Stimulated activated CD8-positive, alpha-beta memory T cell treated with anti-CD3 and anti-CD28 coated beads, Interleukin-4, amount 100 ng/mL, for 24 hours (primary cell): ENCODE measurements around the gene DDR1.
"Not testable (repeated sequence)": the region's sequence is repeated elsewhere in the genome, so short reads cannot be mapped to it uniquely, and the experiment has no call there.

Experiments used
- DNase-seq: peaks from one replicate; pipeline ENCODE4 v3.0.0-alpha.2; 2020; ENCODE audit warnings: low read depth

Gene DDR1

GRCh38 chr6:30854285-30855040, 29.9 kb upstream of the DDR1 start:
- no peak for DNase-seq

DNA sequence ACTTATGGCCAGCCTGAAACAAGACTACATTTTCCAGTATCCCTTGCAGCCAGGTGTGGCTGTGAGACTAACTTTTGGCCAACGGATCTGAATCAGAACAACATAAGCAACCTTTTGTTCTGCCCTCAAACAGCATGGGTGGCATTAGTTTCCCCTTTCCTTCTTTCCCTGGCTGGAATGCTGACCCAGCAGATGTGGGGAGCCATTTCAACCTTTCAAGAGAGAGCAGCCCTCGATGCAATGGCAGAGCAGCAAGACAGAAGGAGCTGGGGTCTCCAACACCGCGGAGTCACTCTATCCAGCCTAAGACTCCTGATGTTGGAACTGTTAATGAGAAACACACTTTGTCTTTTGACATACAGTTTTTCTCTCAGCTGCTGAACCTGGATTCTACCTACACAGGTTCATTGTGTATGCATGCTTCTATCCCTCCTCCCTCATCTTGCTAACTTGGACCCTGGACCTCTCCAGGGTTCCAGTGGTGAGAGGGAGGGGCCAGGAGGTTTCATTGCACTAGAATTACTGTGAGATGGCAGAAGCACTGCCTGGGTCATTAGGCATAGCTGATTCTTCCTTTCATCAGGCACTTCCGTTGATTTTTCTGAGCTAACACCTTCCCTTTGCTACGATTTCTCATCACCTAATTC, 28.8 kb upstream of the DDR1 start:
- no peak for DNase-seq

DNA sequence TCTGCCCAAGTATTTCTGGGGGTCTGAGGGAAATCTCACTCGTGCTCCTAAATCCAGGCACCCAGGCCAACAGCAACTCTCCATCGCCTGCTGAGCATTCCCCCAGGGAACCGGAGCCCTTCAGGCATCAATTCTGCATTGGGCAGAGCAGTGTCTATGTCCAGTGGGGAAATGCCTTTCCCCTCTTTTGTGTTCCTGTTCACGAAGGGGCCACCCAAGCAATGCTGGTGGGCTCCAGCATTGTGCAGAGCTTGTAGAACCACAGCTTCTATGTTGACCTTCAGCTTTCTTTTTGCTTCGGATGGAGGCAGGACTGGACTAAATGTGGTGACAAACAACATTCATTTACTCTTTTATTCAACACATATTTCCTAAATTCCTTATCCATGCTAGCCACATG, 27.2 kb upstream of the DDR1 start:
- DNase-seq, result no peak

- no peak for DNase-seq
These were observed 26.8 kb upstream of the DDR1 start for GRCh38 chr6:30857549-30857948.

DNA sequence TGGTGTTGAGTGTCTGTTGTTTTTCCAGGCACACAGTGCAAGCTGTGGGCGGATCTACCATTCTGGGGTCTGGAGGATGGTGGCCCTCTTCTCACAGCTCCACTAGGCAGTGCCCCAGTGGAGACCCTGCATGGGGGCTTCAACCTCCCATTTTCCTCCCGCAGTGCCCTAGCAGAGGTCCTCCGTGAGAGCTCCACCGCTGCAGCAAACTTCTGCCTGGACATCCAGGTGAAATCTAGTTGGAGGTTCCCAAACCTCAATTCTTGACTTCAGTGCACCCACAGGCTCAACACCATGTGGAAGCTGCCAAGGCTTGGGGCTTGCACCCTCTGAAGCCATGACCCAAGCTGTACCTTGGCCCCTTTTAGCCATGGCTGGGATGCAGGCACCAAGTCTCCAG, 24.6 kb upstream of the DDR1 start:
- DNase-seq, result not testable (repeated sequence)

- DNase-seq, result no peak
These were observed 22.9 kb upstream of the DDR1 start for GRCh38 chr6:30861257-30862048.

- DNase-seq, result no peak
These were observed 22.0 kb upstream of the DDR1 start for GRCh38 chr6:30862156-30862875.

- DNase-seq, result no peak
These were observed 20.0 kb upstream of the DDR1 start for GRCh38 chr6:30864325-30864724.

GRCh38 chr6:30869241-30869749, 15.0 kb upstream of the DDR1 start:
- not testable (repeated sequence) for DNase-seq

DNA sequence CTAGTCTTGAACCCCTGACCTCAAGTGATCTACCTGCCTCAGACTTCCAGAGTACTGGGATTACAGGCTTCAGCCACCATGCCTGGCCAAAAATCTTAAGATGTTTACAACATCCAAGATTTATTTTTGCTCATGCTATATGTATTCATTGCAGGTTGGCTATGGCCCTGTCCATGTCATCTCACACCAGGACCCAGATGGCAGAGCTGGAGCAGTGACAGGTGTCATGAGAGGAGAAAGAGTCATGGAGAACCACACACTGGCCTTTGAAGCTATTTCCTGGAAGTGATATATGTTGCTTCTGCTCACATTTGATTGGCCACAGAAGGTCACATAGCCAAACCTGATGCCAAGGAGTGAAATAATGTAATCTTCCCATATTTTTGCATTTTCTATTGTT, 13.8 kb upstream of the DDR1 start:
- DNase-seq, result no peak

DNA sequence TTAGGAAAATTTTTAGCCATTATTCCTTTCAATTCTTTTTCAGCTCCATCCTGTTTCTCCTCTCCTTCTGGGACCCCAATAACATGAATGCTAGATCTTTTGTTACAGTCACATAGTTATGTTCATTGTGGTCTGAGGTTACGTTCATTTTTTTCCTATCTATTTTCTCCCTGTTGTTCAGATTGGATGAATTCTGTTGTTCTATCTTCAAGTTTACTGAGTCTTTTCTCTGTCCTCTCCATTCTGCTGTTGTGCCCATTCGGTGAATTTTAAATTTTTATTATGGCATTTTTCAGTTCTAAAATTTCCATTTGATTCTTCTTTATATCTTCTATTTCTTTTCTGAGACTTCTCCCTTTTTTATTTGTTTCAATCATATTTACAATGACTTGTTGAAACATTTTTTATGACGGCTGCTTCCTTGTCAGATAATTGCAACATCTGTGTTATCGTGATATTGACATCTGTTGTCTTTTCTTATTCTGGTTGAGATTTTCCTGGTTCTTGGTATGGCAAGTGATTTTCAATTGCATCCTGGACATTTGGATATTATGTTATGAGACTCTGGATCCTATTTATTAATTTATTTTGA, 12.6 kb upstream of the DDR1 start:
- DNase-seq, result no peak

DNA sequence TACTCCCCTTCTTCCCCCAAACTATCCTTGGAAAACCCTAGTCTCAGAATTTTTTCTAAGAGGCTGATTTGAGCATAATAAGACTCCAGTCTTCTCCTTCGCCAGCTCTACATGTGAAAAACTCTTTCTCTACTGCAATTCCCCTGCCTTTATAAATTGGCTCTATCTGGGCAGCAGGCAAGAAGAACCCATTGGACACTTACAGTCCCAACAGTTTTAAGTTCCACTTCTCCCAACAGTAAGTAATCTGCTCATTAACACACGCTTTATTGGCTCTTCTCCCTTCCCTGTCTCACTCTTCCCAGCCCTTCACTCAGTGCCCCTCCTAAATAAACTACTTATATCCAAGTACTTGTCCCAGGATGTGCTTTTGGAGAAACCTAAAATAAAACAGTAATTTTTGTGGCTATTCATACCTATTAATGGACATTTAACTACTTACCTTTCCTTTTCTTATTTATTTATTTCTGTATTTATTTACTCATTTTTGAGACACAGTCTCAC, 11.1 kb upstream of the DDR1 start:
- DNase-seq, result no peak

DNA sequence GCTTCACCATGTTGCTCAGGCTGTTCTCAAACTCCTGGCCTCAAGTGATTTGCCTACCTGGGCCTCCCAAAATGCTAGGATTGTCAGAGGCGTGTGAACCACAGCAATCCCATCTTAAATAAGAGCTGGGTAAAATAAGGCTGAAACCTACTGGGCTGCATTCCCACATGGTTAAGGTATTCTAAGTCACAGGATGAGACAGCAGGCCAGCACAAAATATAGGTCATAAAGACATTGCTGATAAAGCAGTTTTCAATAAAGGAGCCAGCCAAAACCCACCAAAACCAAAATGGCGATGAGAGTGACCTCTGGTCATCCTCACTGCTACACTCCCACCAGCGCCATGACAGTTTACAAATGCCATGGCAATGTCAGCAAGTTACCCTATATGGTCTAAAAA, 10.5 kb upstream of the DDR1 start:
- not testable (repeated sequence) for DNase-seq

DNA sequence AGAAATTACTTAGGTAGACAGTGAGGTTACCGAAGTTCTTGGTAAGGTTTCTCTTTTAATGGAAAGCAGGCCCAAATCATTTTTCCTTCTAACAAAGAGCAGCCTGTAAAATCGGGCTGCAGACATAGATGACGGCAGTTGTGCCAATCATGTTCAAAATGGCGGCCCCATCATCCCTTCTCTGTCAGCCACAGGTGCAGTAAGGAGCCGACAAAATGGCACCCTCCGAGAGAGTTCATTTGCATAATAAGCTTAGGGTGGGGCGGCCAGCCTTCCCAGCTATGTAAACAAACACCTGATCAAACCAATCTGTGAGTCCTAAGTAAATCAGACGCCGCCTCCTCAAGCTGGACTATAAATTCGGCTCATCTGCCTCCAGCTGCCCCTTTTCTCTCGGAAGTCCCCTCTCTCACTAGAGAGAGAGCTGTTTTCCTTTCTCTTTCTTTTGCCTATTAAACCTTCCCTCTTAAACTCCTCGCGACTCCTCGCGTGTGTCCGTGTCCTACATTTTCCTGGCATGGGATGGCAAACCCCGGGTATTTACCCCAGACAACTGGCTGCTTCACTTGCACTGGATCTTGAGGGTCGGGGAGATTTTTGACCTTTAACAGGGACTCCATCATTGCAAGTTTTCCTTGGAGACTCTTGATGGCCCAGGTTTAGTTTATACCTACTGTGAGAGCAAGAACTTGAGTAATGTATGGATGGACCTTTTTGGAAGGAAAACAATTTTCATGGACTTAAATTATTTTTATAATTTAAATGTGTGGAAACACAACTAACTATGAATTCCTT, 8.9 kb upstream of the DDR1 start:
- no peak for DNase-seq

DNA sequence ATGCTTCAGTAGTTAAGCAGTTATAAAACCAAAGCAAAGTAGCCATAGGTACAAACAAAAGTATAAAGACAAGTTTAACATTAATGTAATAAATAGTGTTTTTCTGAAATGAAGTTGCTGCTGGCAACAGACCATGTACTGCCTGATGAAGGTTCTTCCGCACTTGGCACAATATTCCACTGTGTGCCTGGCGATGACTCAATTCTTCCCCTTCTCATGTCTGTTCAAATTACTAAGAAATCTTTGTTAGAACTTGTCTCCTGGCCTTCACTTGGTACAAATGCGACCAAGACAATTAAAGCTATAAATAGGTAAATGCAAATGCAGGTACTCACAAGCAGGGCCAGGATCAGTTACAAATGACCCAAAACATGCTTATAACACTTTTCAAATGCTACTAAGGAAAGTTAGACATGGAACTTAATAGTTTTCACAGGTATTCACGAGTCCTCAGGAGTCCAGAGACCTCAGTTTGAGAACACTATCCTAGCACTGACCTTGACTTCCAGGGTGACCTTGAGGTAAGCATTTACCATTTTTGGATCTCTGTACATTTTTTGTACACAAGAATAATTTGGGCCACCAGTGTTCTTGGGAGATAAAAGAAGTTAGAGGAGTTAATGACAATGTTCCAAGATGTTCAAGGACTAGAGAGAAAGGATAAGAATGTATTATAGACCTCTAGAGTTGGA, 8.1 kb upstream of the DDR1 start:
- no peak for DNase-seq

DNA sequence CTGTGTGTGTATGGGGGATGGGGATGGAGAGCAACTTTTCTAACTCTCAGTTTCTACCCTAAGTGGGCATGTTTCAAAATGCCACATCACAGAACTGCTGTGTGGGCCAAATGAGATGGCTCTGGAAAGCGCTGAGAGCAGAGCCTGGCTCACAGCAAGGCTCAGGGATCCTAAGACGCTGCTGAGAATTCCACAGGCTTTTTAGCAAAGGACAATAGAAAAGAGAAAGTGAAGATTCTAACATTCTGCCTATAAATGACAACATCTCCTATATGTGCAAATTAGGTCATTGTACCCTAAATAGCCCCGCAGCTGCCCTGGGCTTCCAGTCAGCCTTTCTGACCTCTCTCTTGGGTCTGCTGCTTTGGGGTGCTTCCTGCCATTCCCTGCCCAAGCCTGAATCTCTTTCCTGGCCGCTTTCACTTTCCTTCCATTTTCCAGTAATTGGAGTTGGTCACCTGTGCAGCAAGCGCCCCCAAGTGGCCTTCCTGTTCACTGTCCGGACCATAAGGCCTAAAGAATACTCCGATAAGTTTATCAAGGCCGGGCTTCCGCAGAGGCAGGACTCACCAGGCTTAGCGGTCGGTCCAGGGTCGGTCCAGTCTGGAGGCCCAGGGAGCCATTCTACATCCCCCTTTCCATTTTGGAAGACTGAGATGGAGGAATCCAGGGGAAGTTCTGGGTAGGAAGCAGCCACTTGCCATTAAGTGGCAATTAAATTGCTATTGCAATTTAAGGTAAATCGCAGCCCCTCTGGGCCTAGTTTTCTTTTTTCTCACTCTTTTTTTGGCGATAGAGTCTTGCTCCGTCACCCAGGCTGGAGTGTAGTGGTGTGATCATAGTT, 6.7 kb upstream of the DDR1 start:
- DNase-seq, result peak; percentile 53

- DNase-seq, result no peak
These were observed 4.5 kb upstream of the DDR1 start for GRCh38 chr6:30879684-30880427.

- DNase-seq, result no peak
These were observed 3.5 kb upstream of the DDR1 start for GRCh38 chr6:30880698-30881252.
